Karpas-422 (cell line): Measurements from ENCODE around the gene LYPLA2. TPM values are rescaled to one million over a fixed set of nuclear protein-coding genes. Genes with fewer than 3 reads are reported as not detected.
"Not testable (repeated sequence)": the region's sequence is repeated elsewhere in the genome, so short reads cannot be mapped to it uniquely, and the experiment has no call there.

Source experiments
- DNase-seq: peaks from one replicate; pipeline ENCODE4 v3.0.0-alpha.2; 2015
- H2AFZ ChIP-seq: fragments of 200-600 bp; sonication (generic); 2 replicates; pipeline ENCODE4 v1.6.1; 2014; ENCODE audit warnings: antibody characterized with exemption, low read length, mixed read lengths
- H3K27ac ChIP-seq: fragments of 200-600 bp; sonication (generic); 2 replicates; pipeline ENCODE4 v1.5.1; 2014; ENCODE audit warnings: mild to moderate bottlenecking, low read length, moderate library complexity
- H3K27me3 ChIP-seq: fragments of 200-600 bp; sonication (generic); 2 replicates; pipeline ENCODE4 v1.6.1; 2014; ENCODE audit warnings: low read length, mixed read lengths
- H3K36me3 ChIP-seq: fragments of 200-600 bp; sonication (generic); 2 replicates; pipeline ENCODE4 v1.6.1; 2014; ENCODE audit warnings: low read length, mixed read lengths; ENCODE audit not compliant: insufficient read depth
- H3K4me1 ChIP-seq: fragments of 200-600 bp; sonication (generic); 2 replicates; pipeline ENCODE4 v1.6.1; 2014; ENCODE audit warnings: mild to moderate bottlenecking, low read length, mixed read lengths
- H3K4me2 ChIP-seq: fragments of 200-600 bp; sonication (generic); 2 replicates; pipeline ENCODE4 v1.6.1; 2014; ENCODE audit warnings: low read length, low read depth, mild to moderate bottlenecking; ENCODE audit not compliant: poor library complexity, severe bottlenecking
- H3K4me3 ChIP-seq: fragments of 200-600 bp; sonication (generic); 2 replicates; pipeline ENCODE4 v1.5.1; 2014; ENCODE audit warnings: mild to moderate bottlenecking, antibody characterized with exemption, low read length, mixed read lengths
- H3K79me2 ChIP-seq: fragments of 200-600 bp; sonication (generic); 2 replicates; pipeline ENCODE4 v1.6.1; 2014; ENCODE audit warnings: mild to moderate bottlenecking, low read length, mixed read lengths
- H3K9ac ChIP-seq: fragments of 200-600 bp; sonication (generic); 2 replicates; pipeline ENCODE4 v1.6.0; 2014; ENCODE audit warnings: low read length
- H3K9me2 ChIP-seq: fragments of 200-600 bp; sonication (generic), shearing (Covaris generic); replicated peaks from 2 replicates; pipeline ENCODE4 v1.6.0; 2014; ENCODE audit warnings: mild to moderate bottlenecking, low read length, moderate library complexity; ENCODE audit not compliant: insufficient read depth
- H3K9me3 ChIP-seq: fragments of 300-700, 200-600 bp; sonication (generic); 2 replicates; pipeline ENCODE4 v1.6.1; 2014; ENCODE audit warnings: low read length, mixed read lengths
- H4K20me1 ChIP-seq: fragments of 200-600 bp; sonication (generic); 2 replicates; pipeline ENCODE4 v1.6.1; 2014; ENCODE audit warnings: mild to moderate bottlenecking, antibody characterized with exemption, low read length, low read depth; ENCODE audit not compliant: insufficient read depth
- total RNA-seq: library from RNA; depleted of rRNA; stranded (reverse); fragments of >200 nt; shearing (Covaris generic); gene quantifications from 2 replicates; pipeline ENCODE4 v1.2.3, GENCODE V29; 2014; ENCODE audit warnings: low replicate concordance

LYPLA2 gene
- total RNA-seq, 1 experiment from 2014 or later = 43.1 TPM

GRCh38 chr1:23788695-23789094, 2.2 kb upstream of the LYPLA2 start:
- Histone ChIP-seq H3K4me3 (no peak overlapping the region), H3K27ac (0 out of 2 replicates have a peak overlapping the region, but pooled peaks have one; percentile 4), H3K4me2 (no peak overlapping the region), H3K9me3 (no peaks in the 10 kb centered on the region), H3K9me2 (no peaks in the 10 kb centered on the region), H3K79me2 (peaks cover 27% of the 10 kb centered on the region), H3K36me3 (peaks cover 31% of the 10 kb centered on the region), H4K20me1 (peaks cover 6% of the 10 kb centered on the region; the same call in 1 of the 2 replicates), H3K9ac (no peak overlapping the region), H2AFZ (no peak overlapping the region), H3K4me1 (peaks cover 24% of the 10 kb centered on the region), H3K27me3 (no peaks in the 10 kb centered on the region)
- DNase-seq = no peak

DNA sequence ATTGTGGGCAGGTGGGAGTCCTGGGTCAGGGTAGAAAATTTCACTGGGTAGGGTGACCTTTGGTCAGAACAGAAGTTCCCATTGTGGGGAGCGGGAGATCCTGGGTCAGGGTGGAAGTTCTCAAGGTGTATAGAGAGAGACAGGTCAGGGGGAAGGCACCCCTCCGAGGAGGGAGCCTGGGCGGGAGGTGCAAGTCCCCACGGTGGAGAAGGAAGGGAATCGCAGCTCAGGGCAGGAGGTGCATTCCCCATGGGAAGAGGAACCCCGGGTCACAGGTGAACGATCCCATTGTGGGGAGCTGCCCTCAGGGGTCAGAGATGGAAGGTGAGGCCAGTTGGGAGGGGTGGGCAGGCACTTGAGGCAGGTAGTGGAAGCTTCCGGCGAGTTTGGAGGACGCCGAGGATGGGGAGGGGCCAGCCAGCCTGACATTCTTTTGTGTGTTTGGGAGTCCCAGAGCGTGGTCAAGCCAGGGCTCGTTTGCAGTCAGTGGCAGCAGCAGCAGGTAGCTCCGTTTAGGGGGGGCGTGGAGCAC, 637 bp downstream of the LYPLA2 start:
- peak; percentile 62 for DNase-seq
- H4K20me1 ChIP-seq = peaks cover 6% of the 10 kb centered on the region; the same call in 1 of the 2 replicates
- no peaks in the 10 kb centered on the region for H3K9me2 ChIP-seq
- H3K4me2 ChIP-seq = peak overlapping the region; percentile 99
- peaks cover 20% of the 10 kb centered on the region for H3K79me2 ChIP-seq
- H3K27me3 ChIP-seq = no peaks in the 10 kb centered on the region
- peaks cover 24% of the 10 kb centered on the region for H3K4me1 ChIP-seq
- H3K9me3 ChIP-seq = no peaks in the 10 kb centered on the region
- H2AFZ ChIP-seq = no peak overlapping the region
- H3K9ac ChIP-seq = peak overlapping the region; percentile 89
- H3K27ac ChIP-seq = peak overlapping the region; percentile 55
- peak overlapping the region; percentile 96 for H3K4me3 ChIP-seq
- 0 out of 2 replicates have a peak, but pooled peaks cover 9% of the 10 kb centered on the region for H3K36me3 ChIP-seq

DNA sequence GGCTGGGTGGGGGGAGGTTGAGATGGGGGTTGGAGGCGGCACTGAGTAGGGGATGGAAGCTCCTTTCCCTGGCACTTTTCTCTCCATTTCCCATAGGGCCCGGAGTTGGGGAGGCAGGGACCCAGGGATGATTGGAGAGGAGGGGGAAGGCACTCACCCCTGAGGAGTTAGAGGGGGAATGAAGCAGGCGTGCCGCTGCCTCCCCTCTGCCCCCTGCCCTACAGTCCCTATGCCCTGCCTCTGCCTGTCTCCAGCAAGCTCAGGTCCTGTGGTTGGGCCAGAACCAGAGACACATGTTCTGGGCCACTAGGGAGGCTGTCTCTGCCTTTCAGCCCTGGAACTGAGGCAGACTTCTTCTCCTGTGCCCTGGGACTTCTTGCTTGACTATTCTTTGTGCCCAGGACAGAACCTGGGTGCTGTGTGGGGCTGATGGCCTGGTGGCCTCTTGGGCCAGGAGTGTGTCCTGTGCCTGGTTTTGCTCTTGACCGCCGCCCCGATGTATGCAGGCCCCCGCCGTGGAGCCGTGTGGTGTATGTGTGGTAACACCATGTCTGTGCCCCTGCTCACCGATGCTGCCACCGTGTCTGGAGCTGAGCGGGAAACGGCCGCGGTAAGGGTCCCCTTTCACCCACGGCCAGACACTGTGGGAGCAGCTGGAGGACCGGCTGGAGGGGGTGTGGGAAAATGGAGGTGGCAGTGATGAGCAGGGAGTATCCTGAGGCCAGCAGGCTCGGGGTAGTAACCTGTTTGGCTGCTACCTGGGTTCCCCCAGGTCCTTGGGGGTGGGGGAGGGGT, 1.4 kb downstream of the LYPLA2 start:
- H3K4me2 ChIP-seq = peak overlapping the region; percentile 99
- H3K4me1 ChIP-seq = peaks cover 24% of the 10 kb centered on the region
- peaks cover 6% of the 10 kb centered on the region; the same call in 1 of the 2 replicates for H4K20me1 ChIP-seq
- no peak overlapping the region for H3K27ac ChIP-seq
- no peak overlapping the region for H2AFZ ChIP-seq
- H3K79me2 ChIP-seq = peaks cover 20% of the 10 kb centered on the region
- H3K9me2 ChIP-seq = no peaks in the 10 kb centered on the region
- DNase-seq = no peak
- H3K36me3 ChIP-seq = 0 out of 2 replicates have a peak, but pooled peaks cover 7% of the 10 kb centered on the region
- H3K4me3 ChIP-seq = peak overlapping the region; percentile 96
- H3K9me3 ChIP-seq = no peaks in the 10 kb centered on the region
- no peaks in the 10 kb centered on the region for H3K27me3 ChIP-seq
- peak overlapping the region; percentile 89 for H3K9ac ChIP-seq

GRCh38 chr1:23793018-23793781, 2.3 kb downstream of the LYPLA2 start:
- H3K79me2 ChIP-seq = peaks cover 20% of the 10 kb centered on the region
- no peak overlapping the region for H3K4me3 ChIP-seq
- peaks cover 6% of the 10 kb centered on the region; the same call in 1 of the 2 replicates for H4K20me1 ChIP-seq
- H2AFZ ChIP-seq = no peak overlapping the region
- DNase-seq = no peak
- no peaks in the 10 kb centered on the region for H3K9me2 ChIP-seq
- H3K9ac ChIP-seq = no peak overlapping the region
- no peak overlapping the region for H3K27ac ChIP-seq
- no peaks in the 10 kb centered on the region for H3K36me3 ChIP-seq
- no peaks in the 10 kb centered on the region for H3K9me3 ChIP-seq
- peaks cover 24% of the 10 kb centered on the region for H3K4me1 ChIP-seq
- H3K27me3 ChIP-seq = no peaks in the 10 kb centered on the region
- no peak overlapping the region for H3K4me2 ChIP-seq

GRCh38 chr1:23793861-23794731, 3.2 kb downstream of the LYPLA2 start:
- H2AFZ ChIP-seq = no peak overlapping the region
- no peak overlapping the region for H3K27ac ChIP-seq
- peaks cover 6% of the 10 kb centered on the region; the same call in 1 of the 2 replicates for H4K20me1 ChIP-seq
- DNase-seq = peak; percentile 31
- no peaks in the 10 kb centered on the region for H3K36me3 ChIP-seq
- H3K79me2 ChIP-seq = peaks cover 20% of the 10 kb centered on the region
- H3K4me1 ChIP-seq = peaks cover 24% of the 10 kb centered on the region
- no peaks in the 10 kb centered on the region for H3K27me3 ChIP-seq
- H3K4me2 ChIP-seq = no peak overlapping the region
- no peak overlapping the region for H3K9ac ChIP-seq
- H3K9me3 ChIP-seq = no peaks in the 10 kb centered on the region
- H3K9me2 ChIP-seq = no peaks in the 10 kb centered on the region
- no peak overlapping the region for H3K4me3 ChIP-seq

- H4K20me1 ChIP-seq, H3K36me3 ChIP-seq, H3K4me2 ChIP-seq, H3K27ac ChIP-seq, H3K27me3 ChIP-seq, H3K9me2 ChIP-seq, DNase-seq, H3K9ac ChIP-seq, H2AFZ ChIP-seq, H3K4me3 ChIP-seq, H3K9me3 ChIP-seq: not testable (repeated sequence)
- peaks cover 26% of the 10 kb centered on the region for H3K79me2 ChIP-seq
- peaks cover 26% of the 10 kb centered on the region for H3K4me1 ChIP-seq
These were observed 3.8 kb downstream of the LYPLA2 start for GRCh38 chr1:23794732-23795182.

DNA sequence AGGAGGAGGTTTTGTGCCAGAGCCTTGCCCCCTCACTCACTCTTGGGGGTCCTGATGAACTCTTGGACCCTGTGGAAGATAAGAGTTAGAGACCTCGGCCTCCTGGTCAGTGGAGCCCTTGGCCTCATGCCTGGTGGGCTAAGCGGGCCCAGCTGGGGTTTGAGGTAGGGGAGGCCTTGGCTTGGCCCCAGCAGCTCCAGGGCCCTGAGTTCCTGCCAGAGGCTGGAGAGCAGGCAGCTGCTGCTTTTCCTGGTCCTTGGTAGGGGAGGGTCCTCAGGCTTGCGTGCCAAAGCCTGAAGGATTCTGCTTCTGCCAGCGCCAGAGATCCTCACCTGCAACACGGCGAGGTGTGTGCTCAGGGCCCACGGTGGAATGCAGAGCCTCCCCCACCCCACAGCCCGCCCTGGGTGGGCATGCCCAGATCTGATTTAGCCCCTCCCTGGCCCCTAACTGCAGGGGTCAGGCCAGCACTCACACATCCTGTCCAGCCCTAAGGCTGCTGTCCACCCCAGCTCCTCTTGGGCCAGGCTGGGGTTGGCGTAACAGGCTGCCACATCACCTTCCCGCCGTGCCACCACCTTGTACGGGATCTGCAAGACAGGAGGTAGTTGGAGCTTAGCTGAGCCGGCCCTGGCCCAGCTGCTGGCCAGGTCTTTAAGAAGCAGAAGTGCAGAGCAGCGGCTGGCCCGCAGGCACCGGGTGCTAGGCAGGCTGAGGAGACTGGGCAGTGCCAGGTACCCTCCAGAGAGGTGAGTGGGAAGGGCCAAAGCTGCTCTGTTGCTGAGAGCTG, 4.9 kb downstream of the LYPLA2 start:
- Histone ChIP-seq H3K9ac (no peak overlapping the region), H3K9me2 (no peaks in the 10 kb centered on the region), H2AFZ (no peak overlapping the region), H4K20me1 (peaks cover 6% of the 10 kb centered on the region; the same call in 1 of the 2 replicates), H3K27ac (no peak overlapping the region), H3K4me2 (no peak overlapping the region), H3K9me3 (no peaks in the 10 kb centered on the region), H3K79me2 (peaks cover 28% of the 10 kb centered on the region), H3K4me1 (peaks cover 20% of the 10 kb centered on the region), H3K27me3 (no peaks in the 10 kb centered on the region), H3K36me3 (no peaks in the 10 kb centered on the region), H3K4me3 (no peak overlapping the region)
- DNase-seq = no peak
